Fibroblast of the aortic adventitia (primary cell): ENCODE data around the gene SLC17A2. TPM values are rescaled to one million over a fixed set of nuclear protein-coding genes. Genes with fewer than 3 reads are reported as not detected.

Experiments
- DNase-seq: peaks from one replicate; pipeline ENCODE4 v3.0.0-alpha.2; 2010; ENCODE audit warnings: low read depth
- H3K4me3 ChIP-seq: 2 replicates; pipeline ENCODE4 v1.5.1; 2011; ENCODE audit warnings: low read depth, mild to moderate bottlenecking, control low read depth, low read length, moderate library complexity
- total RNA-seq: library from RNA; depleted of rRNA; stranded (reverse); fragments of >200 nt; gene quantifications from 2 replicates; pipeline ENCODE4 v1.2.3, GENCODE V29; 2012; ENCODE audit warnings: low replicate concordance
- TF ChIP-seq, protein P1 (sequence below): IDR thresholded peaks from 2 replicates; pipeline ENCODE4 v1.5.1; 2011; ENCODE audit warnings: mild to moderate bottlenecking, low read length, control low read depth, inconsistent platforms; ENCODE audit not compliant: insufficient read depth

Gene SLC17A2
- total RNA-seq, 1 donor = 0.09 TPM

DNA sequence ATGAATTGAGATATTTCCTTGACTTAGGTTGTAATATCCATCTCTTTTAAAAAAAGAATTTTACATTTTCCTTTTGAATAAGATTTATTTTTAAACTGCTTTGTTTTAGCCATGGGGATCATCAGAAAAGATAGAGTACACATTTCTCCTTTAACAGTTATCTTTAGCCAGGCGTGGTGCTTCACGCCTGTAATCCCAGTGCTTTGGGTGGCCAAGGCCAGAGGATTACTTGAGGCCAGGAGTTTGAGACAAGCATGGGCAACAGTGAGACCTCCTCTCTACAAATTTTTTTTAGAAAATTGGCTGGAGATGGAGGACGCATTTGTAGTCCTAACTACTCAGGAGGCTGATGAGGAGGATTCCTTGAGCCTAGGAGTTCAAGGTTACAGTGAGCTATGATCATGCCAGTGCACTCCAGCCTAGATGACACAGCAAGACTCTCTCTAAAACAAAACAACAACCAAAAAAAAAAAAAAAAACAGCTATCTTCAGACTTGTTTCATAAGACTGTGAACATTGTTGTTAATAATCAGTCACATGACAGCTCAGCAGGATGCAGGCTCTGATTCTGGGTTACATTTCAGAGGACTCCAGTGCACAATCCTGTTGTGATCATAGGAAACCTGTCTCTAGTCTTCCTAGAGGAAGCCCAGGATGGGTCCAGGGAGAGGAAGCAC, 54.4 kb downstream of the SLC17A2 start:
- TF ChIP-seq, protein P1, sequence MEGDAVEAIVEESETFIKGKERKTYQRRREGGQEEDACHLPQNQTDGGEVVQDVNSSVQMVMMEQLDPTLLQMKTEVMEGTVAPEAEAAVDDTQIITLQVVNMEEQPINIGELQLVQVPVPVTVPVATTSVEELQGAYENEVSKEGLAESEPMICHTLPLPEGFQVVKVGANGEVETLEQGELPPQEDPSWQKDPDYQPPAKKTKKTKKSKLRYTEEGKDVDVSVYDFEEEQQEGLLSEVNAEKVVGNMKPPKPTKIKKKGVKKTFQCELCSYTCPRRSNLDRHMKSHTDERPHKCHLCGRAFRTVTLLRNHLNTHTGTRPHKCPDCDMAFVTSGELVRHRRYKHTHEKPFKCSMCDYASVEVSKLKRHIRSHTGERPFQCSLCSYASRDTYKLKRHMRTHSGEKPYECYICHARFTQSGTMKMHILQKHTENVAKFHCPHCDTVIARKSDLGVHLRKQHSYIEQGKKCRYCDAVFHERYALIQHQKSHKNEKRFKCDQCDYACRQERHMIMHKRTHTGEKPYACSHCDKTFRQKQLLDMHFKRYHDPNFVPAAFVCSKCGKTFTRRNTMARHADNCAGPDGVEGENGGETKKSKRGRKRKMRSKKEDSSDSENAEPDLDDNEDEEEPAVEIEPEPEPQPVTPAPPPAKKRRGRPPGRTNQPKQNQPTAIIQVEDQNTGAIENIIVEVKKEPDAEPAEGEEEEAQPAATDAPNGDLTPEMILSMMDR = no peak
- no peak for DNase-seq
- H3K4me3 ChIP-seq = no peak overlapping the region

DNA sequence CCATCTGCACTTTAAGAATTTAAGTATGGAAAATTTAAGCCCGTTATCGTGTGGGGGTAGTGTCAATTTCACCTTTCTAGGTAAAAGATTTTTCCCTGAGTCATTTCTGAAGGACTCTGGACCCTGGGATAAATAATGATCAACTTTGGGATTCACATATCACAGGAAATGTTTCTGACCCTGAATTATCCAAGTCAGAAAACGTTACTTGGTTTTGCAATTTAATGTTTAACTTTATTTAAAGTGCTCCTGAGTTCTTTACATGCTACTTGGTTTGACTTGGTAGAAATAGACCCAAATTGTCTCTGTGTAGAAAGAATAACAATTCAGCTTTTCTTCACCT, 55.0 kb downstream of the SLC17A2 start:
- DNase-seq = no peak
- TF ChIP-seq, protein P1 = no peak
- no peak overlapping the region for H3K4me3 ChIP-seq

DNA sequence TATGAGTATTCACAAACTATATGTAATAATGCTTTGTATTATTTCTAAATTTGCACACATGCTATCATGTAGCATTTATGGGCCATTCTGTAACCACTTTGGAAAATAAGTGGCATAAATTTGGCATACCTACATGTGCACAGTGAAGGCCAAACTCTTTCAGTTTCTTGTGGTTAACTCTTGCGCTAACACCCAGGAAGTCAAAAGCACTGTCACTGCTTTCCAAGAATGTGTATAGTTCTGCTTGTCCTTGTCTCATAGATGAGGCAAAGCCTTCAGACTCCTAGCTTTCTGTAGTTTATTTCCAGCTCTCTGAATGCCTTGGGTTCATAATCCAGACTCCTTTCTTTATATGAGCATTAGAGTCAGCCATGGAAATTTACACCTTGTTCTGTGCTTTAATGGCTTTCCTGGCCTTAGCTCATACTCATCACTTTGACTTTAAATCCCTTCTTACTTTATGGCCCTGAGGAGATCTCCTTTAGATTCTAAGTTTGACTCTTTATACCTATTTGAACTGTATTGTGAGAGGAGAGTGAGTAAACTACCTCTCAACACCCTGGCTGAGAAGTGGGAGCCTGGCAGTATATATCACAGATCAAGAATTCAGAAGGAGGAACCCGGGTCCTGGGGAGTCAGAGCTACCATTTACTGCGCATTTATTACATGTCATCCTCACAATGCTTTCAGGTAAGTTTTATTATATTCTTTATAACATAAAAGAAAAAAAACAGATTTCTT, 55.5 kb downstream of the SLC17A2 start:
- DNase-seq = no peak
- TF ChIP-seq, protein P1 = no peak
- no peak overlapping the region for H3K4me3 ChIP-seq

DNA sequence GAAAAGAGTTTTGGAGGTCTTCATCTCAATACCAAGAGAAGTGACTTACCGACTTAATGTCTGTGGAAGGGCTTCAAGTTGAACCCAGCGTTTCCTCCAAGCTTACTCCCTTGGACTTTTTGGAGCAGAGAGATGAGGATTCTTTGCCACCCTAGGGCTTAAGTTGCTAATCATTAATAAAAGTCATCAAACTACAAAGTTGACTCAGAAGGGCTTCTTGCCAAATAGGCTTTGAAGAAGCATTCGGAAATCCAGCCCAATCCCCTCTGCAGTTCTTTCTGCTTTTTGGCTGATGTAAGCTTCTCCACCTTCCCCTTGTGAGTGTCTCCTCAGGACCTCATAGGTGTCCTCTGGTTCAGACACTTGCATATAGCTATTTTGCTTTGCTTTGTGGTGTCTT, 56.4 kb downstream of the SLC17A2 start, which contains the start of gene SLC17A3:
Gene SLC17A3 (minus strand): TSS at position 126 of the 400 bp plus-strand sequence. CDS start 5,856 bp downstream, outside the sequence.
- no peak within 1 kb of the TSS for H3K4me3 ChIP-seq
- DNase-seq = no peak
- TF ChIP-seq, protein P1 = no peak

DNA sequence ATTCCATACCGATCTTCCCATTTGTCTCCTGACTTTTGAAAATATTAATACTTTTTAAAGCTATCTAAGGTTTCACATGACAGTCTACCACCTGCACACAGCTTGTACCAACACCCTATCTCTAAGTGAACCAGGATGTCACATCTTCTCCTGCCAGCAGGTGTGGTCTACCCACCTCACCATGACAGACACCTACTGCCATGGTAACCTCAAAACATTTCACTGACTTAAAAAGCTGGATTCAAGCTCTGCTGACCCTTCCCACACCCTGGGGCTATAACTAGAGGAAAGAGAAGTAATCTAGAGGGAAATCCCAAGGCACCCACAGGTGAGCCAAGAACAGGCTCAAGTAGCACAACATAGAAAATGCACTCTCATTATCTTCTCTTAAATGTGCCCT, 57.7 kb downstream of the SLC17A2 start:
- TF ChIP-seq, protein P1 = no peak
- no peak overlapping the region for H3K4me3 ChIP-seq
- DNase-seq = no peak

DNA sequence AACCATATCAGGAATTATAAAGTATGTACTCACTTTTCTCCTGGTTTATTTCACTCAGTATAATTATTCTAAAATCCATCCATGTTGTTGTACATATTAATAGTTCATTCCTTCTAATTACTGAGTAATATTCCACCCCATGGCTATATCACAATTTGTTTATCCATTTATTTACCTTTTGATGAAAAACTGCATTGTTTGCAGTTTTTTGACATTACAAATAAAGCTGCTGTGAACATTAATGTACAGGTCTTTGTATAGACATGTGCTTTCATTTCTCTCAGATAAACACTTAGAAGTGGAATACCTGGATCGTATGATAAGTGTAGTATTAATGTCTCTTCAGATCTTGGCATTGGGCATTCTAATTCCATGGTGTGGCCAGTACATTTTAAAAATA, 60.7 kb downstream of the SLC17A2 start:
- TF ChIP-seq, protein P1 = no peak
- DNase-seq = no peak

More for the DNA sequence above, 60.7 kb downstream of the SLC17A2 start:
- no peak overlapping the region for H3K4me3 ChIP-seq
